CD14-positive monocyte (primary cell): ENCODE results near the gene SLC12A4. TPM values are rescaled to one million over a fixed set of nuclear protein-coding genes. Genes with fewer than 3 reads are reported as not detected.

Experiments
- DNase-seq, 3 donors: peaks; one replicate each; pipeline ENCODE4 v3.0.0-alpha.2; 2011 to 2022
- H2AFZ ChIP-seq: 2 replicates; pipeline ENCODE4 v1.6.0; 2012; ENCODE audit warnings: mild to moderate bottlenecking, low read depth, low read length, inconsistent platforms; ENCODE audit not compliant: insufficient read depth, poor library complexity, severe bottlenecking
- H3K27ac ChIP-seq, 2 donors: 1 replicate in 1 of 2; 2 replicates in 1 of 2; pipeline ENCODE4 v1.5.1; 2012 to 2013; ENCODE audit warnings: low read length in 2 of 2, control low read depth in 1 of 2, inconsistent platforms in 1 of 2, low read depth in 1 of 2, mild to moderate bottlenecking in 1 of 2
- H3K27me3 ChIP-seq, 2 donors: one replicate each; pipeline versions ENCODE4 v1.6.0 to v1.6.1; 2011 to 2013; ENCODE audit warnings: low read length in 2 of 2; ENCODE audit not compliant: control insufficient read depth in 2 of 2, insufficient read depth in 2 of 2
- H3K36me3 ChIP-seq, 2 donors: replicated peaks in 1 of 2; 1 replicate in 1 of 2; 2 replicates in 1 of 2; pipeline versions ENCODE4 v1.5.1 to v1.6.1; 2012 to 2013; ENCODE audit warnings: low read length in 2 of 2, control low read depth in 1 of 2, inconsistent platforms in 1 of 2, mild to moderate bottlenecking in 1 of 2; ENCODE audit not compliant: insufficient read depth in 2 of 2, control insufficient read depth in 1 of 2
- H3K4me1 ChIP-seq, 2 donors: 1 replicate in 1 of 2; 2 replicates in 1 of 2; pipeline versions ENCODE4 v1.5.1 to v1.6.1; 2012 to 2013; ENCODE audit warnings: low read length in 2 of 2, control low read depth in 1 of 2, inconsistent platforms in 1 of 2, mild to moderate bottlenecking in 1 of 2, moderate library complexity in 1 of 2; ENCODE audit not compliant: insufficient read depth in 2 of 2, control insufficient read depth in 1 of 2
- H3K4me2 ChIP-seq: replicated peaks from 2 replicates; pipeline ENCODE3; 2012; ENCODE audit warnings: low read length, moderate library complexity, mild to moderate bottlenecking; ENCODE audit not compliant: poor library complexity, severe bottlenecking; ENCODE audit errors: extremely low read depth
- H3K4me3 ChIP-seq, 3 experiments: fragments of 200-600 bp in 1 of 3; sonication (generic) in 1 of 3; replicated peaks in 1 of 3; 1 replicate in 2 of 3; 2 replicates in 1 of 3; pipeline ENCODE4 v1.5.1; 2011 to 2013; ENCODE audit warnings: low read length in 3 of 3, mild to moderate bottlenecking in 3 of 3, control low read depth in 2 of 3, low read depth in 2 of 3, inconsistent platforms in 1 of 3, moderate library complexity in 1 of 3
- H3K79me2 ChIP-seq: 2 replicates; pipeline ENCODE4 v1.6.0; 2012; ENCODE audit warnings: mild to moderate bottlenecking, control low read depth, inconsistent platforms, low read length, moderate library complexity; ENCODE audit not compliant: insufficient read depth
- H3K9ac ChIP-seq: 2 replicates; pipeline ENCODE4 v1.6.0; 2017; ENCODE audit warnings: low read length, mild to moderate bottlenecking; ENCODE audit not compliant: insufficient read depth, poor library complexity, severe bottlenecking
- H3K9me3 ChIP-seq, 2 donors: replicated peaks in 1 of 2; 1 replicate in 1 of 2; 2 replicates in 1 of 2; pipeline versions ENCODE4 v1.5.1 to v1.6.1; 2012 to 2013; ENCODE audit warnings: low read length in 2 of 2, control low read depth in 1 of 2; ENCODE audit not compliant: control insufficient read depth in 1 of 2, insufficient read depth in 1 of 2
- H4K20me1 ChIP-seq: 2 replicates; pipeline ENCODE4 v1.6.0; 2012; ENCODE audit warnings: mild to moderate bottlenecking, low read length, control low read depth, moderate library complexity; ENCODE audit not compliant: insufficient read depth
- H3K27ac Mint-ChIP-seq, 7 donors: one replicate each; pipeline ENCODE4 v1.8.0; 2020; ENCODE audit warnings: mild to moderate bottlenecking in 7 of 7, mixed read lengths in 7 of 7, moderate library complexity in 6 of 7, inconsistent platforms in 2 of 7
- H3K27me3 Mint-ChIP-seq, 3 donors: one replicate each; pipeline ENCODE4 v1.8.0; 2021 to 2022; ENCODE audit warnings: low read depth in 3 of 3, mild to moderate bottlenecking in 3 of 3, mixed read lengths in 3 of 3, moderate library complexity in 3 of 3, inconsistent platforms in 1 of 3
- H3K36me3 Mint-ChIP-seq, 2 donors: one replicate each; pipeline ENCODE4 v1.8.0; 2020; ENCODE audit warnings: mixed read lengths in 2 of 2, inconsistent platforms in 1 of 2, mild to moderate bottlenecking in 1 of 2
- H3K4me1 Mint-ChIP-seq: one replicate; pipeline ENCODE4 v1.8.0; 2020; ENCODE audit warnings: mild to moderate bottlenecking, mixed read lengths
- H3K4me3 Mint-ChIP-seq, 2 donors: one replicate each; pipeline ENCODE4 v1.8.0; 2020; ENCODE audit warnings: mild to moderate bottlenecking in 2 of 2, mixed read lengths in 2 of 2, moderate library complexity in 1 of 2
- H3K9me3 Mint-ChIP-seq, 7 donors: one replicate each; pipeline ENCODE4 v1.8.0; 2020 to 2022; ENCODE audit warnings: mixed read lengths in 7 of 7, mild to moderate bottlenecking in 6 of 7, moderate library complexity in 6 of 7, inconsistent platforms in 2 of 7
- WGBS: methylation state at CpG from one replicate; pipeline ENCODE4 v1.1.5; 2013; ENCODE audit warnings: missing lambda C conversion rate; ENCODE audit not compliant: insufficient coverage; 5-methylcytosine and 5-hydroxymethylcytosine counted together
- intact Hi-C, 2 donors: fragments of 100-400 bp; cut with micrococcal nuclease; formaldehyde crosslinking; loops; one replicate each; pipeline versions ENCODE4 v1.15.0 to v1.15.1; 2023
- polyA plus RNA-seq, 3 donors: library from polyadenylated mRNA; depleted of rRNA in 1 of 3; unstranded in 2 of 3; stranded (reverse) in 1 of 3; fragments of 300-500 nt in 2 of 3; fragments of >200 nt in 1 of 3; fragmentation: Illumina TruSeq in 2 of 3; gene quantifications; 1 replicate in 2 of 3; 2 replicates in 1 of 3; pipeline ENCODE4 v1.2.3, GENCODE V29; 2012 to 2021
- TF ChIP-seq, protein P1 (sequence below): fragments of 200-600 bp; IDR thresholded peaks from one replicate; pipeline ENCODE4 v1.8.0; 2022; ENCODE audit warnings: antibody characterized with exemption, mild to moderate bottlenecking

Gene SLC12A4
- polyA plus RNA-seq, 3 donors, result 7.3 to 57.2 (median 7.7) TPM

DNA sequence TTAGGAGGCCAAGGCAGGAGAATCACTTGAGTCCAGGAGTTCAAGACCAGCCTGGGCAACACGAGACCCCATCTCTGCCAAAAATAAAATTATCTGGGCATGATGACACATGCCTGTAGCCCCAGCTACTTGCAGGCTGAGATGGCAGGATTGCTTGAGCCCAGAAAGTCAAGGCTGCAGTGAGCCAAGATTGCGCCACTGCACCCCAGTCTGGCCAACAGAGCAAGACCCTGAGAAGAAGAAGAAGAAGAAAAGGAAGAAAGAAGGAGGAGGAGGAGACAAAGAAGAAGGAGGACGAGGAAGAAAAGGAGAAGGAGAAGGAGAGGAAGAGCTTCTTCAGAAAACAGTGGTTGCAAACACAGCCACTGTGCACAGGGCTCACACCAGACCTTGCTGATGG lies 20.2 kb upstream of the SLC12A4 start:
- WGBS, result 62% methylated on average over 3 of the region's 3 CpGs
- peaks cover 42 to 47% of the 10 kb centered on the region in 2 donors for H3K4me1 ChIP-seq
- TF ChIP-seq, protein P1, sequence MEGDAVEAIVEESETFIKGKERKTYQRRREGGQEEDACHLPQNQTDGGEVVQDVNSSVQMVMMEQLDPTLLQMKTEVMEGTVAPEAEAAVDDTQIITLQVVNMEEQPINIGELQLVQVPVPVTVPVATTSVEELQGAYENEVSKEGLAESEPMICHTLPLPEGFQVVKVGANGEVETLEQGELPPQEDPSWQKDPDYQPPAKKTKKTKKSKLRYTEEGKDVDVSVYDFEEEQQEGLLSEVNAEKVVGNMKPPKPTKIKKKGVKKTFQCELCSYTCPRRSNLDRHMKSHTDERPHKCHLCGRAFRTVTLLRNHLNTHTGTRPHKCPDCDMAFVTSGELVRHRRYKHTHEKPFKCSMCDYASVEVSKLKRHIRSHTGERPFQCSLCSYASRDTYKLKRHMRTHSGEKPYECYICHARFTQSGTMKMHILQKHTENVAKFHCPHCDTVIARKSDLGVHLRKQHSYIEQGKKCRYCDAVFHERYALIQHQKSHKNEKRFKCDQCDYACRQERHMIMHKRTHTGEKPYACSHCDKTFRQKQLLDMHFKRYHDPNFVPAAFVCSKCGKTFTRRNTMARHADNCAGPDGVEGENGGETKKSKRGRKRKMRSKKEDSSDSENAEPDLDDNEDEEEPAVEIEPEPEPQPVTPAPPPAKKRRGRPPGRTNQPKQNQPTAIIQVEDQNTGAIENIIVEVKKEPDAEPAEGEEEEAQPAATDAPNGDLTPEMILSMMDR, result no peak

DNA sequence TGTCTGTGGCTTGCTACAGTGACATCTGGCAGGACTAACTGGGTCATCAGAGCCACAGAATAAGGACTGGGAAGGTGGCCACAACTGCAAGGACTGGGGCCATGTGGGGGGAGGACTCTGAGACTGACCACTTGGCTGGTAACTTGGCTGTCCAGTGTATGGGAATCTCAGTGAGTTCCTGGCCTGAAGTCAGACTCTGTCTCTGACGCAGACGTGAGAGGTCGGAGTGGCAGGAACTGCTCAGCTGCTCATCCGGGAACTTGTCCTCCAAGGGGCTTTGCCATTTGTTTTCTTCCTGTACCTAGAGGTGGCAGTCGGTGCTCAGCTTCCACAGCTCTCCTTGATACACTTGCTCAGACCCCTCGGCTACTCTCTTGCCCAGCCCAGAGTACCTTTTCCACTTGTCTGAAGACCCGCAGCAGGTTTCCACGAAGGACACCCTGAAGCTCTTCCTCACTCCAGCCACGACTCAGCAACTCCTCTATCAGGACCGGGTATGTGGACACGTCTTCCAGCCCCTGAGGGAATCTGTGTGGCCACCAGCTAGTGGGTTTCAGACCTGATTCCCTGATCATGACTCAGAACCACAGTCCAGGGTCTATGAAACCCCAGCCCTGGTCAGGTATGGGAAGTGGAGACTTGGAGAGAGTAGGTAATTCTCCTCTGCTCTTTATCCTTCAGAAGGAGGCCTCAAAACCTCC lies 19.2 kb upstream of the SLC12A4 start:
- Histone ChIP-seq H3K4me1 (peaks cover 35 to 40% of the 10 kb centered on the region in 2 donors), H3K27me3 (no peaks in the 10 kb centered on the region), H3K9ac (no peak overlapping the region), H4K20me1 (peaks cover 31% of the 10 kb centered on the region), H3K9me3 (no peaks in the 10 kb centered on the region), H3K4me2 (no peak overlapping the region), H3K4me3 (no peak overlapping the region), H3K27ac (no peak overlapping the region), H3K79me2 (peaks cover 8% of the 10 kb centered on the region), H2AFZ (no peak overlapping the region), H3K36me3 (peaks cover 19 to 31% of the 10 kb centered on the region in 2 donors)
- peaks cover 0 to 2% (median 0%) of the 10 kb centered on the region in 3 donors for H3K27me3 Mint-ChIP-seq
- peak overlapping the region in 3 of 7 donors; percentile 6 to 73 (median 12) for H3K27ac Mint-ChIP-seq
- peaks cover 57% of the 10 kb centered on the region for H3K4me1 Mint-ChIP-seq
- peaks cover 0 to 6% (median 3%) of the 10 kb centered on the region in 7 donors for H3K9me3 Mint-ChIP-seq
- H3K36me3 Mint-ChIP-seq, result peaks cover 23 to 29% of the 10 kb centered on the region in 2 donors
- no peak for DNase-seq
- intact Hi-C loops, result no loop called here
- no peak overlapping the region for H3K4me3 Mint-ChIP-seq
- 87% methylated on average over 9 of the region's 11 CpGs for WGBS
- TF ChIP-seq, protein P1, result no peak

More for the DNA sequence above, 20.2 kb upstream of the SLC12A4 start:
- intact Hi-C loops, result no loop called here
- Histone ChIP-seq H3K4me2 (no peak overlapping the region), H3K27me3 (no peaks in the 10 kb centered on the region), H3K4me3 (no peak overlapping the region), H3K36me3 (peaks cover 22 to 34% of the 10 kb centered on the region in 2 donors), H3K9me3 (no peaks in the 10 kb centered on the region), H2AFZ (no peak overlapping the region), H4K20me1 (peaks cover 36% of the 10 kb centered on the region), H3K79me2 (peaks cover 13% of the 10 kb centered on the region), H3K9ac (no peak overlapping the region), H3K27ac (peak overlapping the region in 1 of 2 donors; percentile 7)
- H3K4me3 Mint-ChIP-seq, result peak overlapping the region in 1 of 2 donors; percentile 53
- no peaks in the 10 kb centered on the region for H3K9me3 Mint-ChIP-seq
- H3K27ac Mint-ChIP-seq, result peak overlapping the region in 3 of 7 donors; percentile 64 to 86 (median 65)
- no peak for DNase-seq
- peaks cover 24 to 30% of the 10 kb centered on the region in 2 donors for H3K36me3 Mint-ChIP-seq
- no peaks in the 10 kb centered on the region for H3K27me3 Mint-ChIP-seq
- H3K4me1 Mint-ChIP-seq, result peaks cover 59% of the 10 kb centered on the region
